Measurements from ENCODE around the gene MBP. TPM values are rescaled to one million over a fixed set of nuclear protein-coding genes. Genes with fewer than 3 reads are reported as not detected.

The MBP gene
- total and polyA plus RNA-seq, 2 of the 4 experiments (the other 2 are of a cell fraction), result 0.72 to 0.90 TPM

GRCh38 chr18:77001041-77001440, 131.5 kb downstream of the MBP start:
- ChIA-PET CTCF (interaction anchor here (0.5 to 3.1 kb wide), 10 partner anchors 10 to 210 kb away, joined by 3 to 28 read pairs (median 5); no protein-coding TSS in a partner anchor), POLR2A (ENCODE audit: unreplicated experiment) (no interaction called here)
- in situ Hi-C loops (cut with MboI; ENCODE audit: low sequenced_read_pairs), result loop anchor here (5.0 kb wide), 1 partner anchor 206 kb away; no protein-coding TSS in a partner anchor

More at GRCh38 chr18:77001041-77001440, 131.5 kb downstream of the MBP start:
- no peak overlapping the region for H3K4ac ChIP-seq (ENCODE audit: low read depth, low read length)
- intact Hi-C loops (cut with micrococcal nuclease) (loop anchor here (2.0 kb wide), 3 partner anchors 64 to 650 kb away; no protein-coding TSS in a partner anchor), dilution Hi-C loops (cut with HindIII; ENCODE audit: low sequenced_read_pairs, unreplicated experiment) (no loop called here)
- no peak overlapping the region for H3K4me3 ChIP-seq (ENCODE audit: insufficient read depth, low read depth, low read length)
- no peak overlapping the region for H3K4me2 ChIP-seq (ENCODE audit: low read depth, low read length)
- 0 out of 4 replicates have a peak overlapping the region, but pooled peaks of 1 of the 2 experiments have one; percentile 50 for H4K8ac ChIP-seq (ENCODE audit: low read depth in 2 of 2, low read length in 2 of 2)
- no peak overlapping the region for H3K23ac ChIP-seq (ENCODE audit: low read depth, low read length)
- no peaks in the 10 kb centered on the region for H3K36me3 ChIP-seq (ENCODE audit: control insufficient read depth, insufficient read depth, low read length)
- H4K91ac ChIP-seq (ENCODE audit: insufficient read depth, low read depth, low read length), result no peak overlapping the region; the same call in 1 of the 2 replicates
- no peak overlapping the region for H2AK5ac ChIP-seq (ENCODE audit: low read depth, low read length)
- no peak overlapping the region for H3K18ac ChIP-seq (ENCODE audit: low read depth, low read length)
- no peak overlapping the region for H2BK20ac ChIP-seq (ENCODE audit: low read depth, low read length)
- no peaks in the 10 kb centered on the region for H3K9me3 ChIP-seq (ENCODE audit: control insufficient read depth, insufficient read depth, low read length)
- no peak overlapping the region for H3K27ac ChIP-seq (ENCODE audit: insufficient read depth, low read length)
- no peak overlapping the region for H3K56ac ChIP-seq (ENCODE audit: extremely low read depth, insufficient read depth, low read length)
- no peak overlapping the region for H2BK5ac ChIP-seq (ENCODE audit: low read depth, low read length, poor library complexity, severe bottlenecking)
- H3K9me1 ChIP-seq (ENCODE audit: insufficient read depth, low read length), result no peaks in the 10 kb centered on the region
- peaks cover 2% of the 10 kb centered on the region; the same call in 1 of the 2 replicates for H3K4me1 ChIP-seq (ENCODE audit: control insufficient read depth, insufficient read depth, low read length)
- no peak for ATAC-seq (ENCODE audit: low read depth)
- no peak overlapping the region for H4K5ac ChIP-seq (ENCODE audit: low read depth, low read length)
- no peak overlapping the region for H2BK15ac ChIP-seq (ENCODE audit: low read depth, low read length)
- H4K20me1 ChIP-seq (ENCODE audit: insufficient read depth, low read length), result no peaks in the 10 kb centered on the region
- DNase-seq, result no peak
- H2AK9ac ChIP-seq (replicated peaks; ENCODE audit: low read depth, low read length, poor library complexity), result no peak overlapping the region
- no peak overlapping the region for H3K14ac ChIP-seq (replicated peaks; ENCODE audit: low read depth, low read length)
- no peaks in the 10 kb centered on the region for H3K79me1 ChIP-seq (ENCODE audit: low read depth in 1 of 2, low read length in 2 of 2)
- BruUV-seq (replicated peaks), result no TSS peak
- H3K9ac ChIP-seq (ENCODE audit: low read depth, low read length), result no peak overlapping the region
- TF ChIP-seq, protein P1, sequence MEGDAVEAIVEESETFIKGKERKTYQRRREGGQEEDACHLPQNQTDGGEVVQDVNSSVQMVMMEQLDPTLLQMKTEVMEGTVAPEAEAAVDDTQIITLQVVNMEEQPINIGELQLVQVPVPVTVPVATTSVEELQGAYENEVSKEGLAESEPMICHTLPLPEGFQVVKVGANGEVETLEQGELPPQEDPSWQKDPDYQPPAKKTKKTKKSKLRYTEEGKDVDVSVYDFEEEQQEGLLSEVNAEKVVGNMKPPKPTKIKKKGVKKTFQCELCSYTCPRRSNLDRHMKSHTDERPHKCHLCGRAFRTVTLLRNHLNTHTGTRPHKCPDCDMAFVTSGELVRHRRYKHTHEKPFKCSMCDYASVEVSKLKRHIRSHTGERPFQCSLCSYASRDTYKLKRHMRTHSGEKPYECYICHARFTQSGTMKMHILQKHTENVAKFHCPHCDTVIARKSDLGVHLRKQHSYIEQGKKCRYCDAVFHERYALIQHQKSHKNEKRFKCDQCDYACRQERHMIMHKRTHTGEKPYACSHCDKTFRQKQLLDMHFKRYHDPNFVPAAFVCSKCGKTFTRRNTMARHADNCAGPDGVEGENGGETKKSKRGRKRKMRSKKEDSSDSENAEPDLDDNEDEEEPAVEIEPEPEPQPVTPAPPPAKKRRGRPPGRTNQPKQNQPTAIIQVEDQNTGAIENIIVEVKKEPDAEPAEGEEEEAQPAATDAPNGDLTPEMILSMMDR (conservative IDR thresholded peaks at IDR 0.05; ENCODE audit: low read depth, low read length), result no peak
- TF ChIP-seq FOS (IDR thresholded peaks at IDR 0.05; ENCODE audit: low read depth, low read length) (no peak), SMC3 (IDR thresholded peaks at IDR 0.05; ENCODE audit: low read depth, low read length) (no peak), MAFK (IDR thresholded peaks at IDR 0.05; ENCODE audit: low read depth, low read length) (no peak), NFE2L2 (IDR thresholded peaks at IDR 0.05; ENCODE audit: low read depth, low read length) (no peak), RCOR1 (IDR thresholded peaks at IDR 0.05; ENCODE audit: insufficient replicate concordance, low read length) (no peak), POLR2A (IDR thresholded peaks at IDR 0.05; ENCODE audit: low read depth, low read length) (no peak), RAD21 (IDR thresholded peaks at IDR 0.05; ENCODE audit: low read length) (no peak), USF2 (IDR thresholded peaks at IDR 0.05; ENCODE audit: low read depth, low read length) (no peak), RFX5 (IDR thresholded peaks at IDR 0.05; ENCODE audit: low read depth, low read length) (no peak), CEBPB (IDR thresholded peaks at IDR 0.05; ENCODE audit: low read depth, low read length) (no peak), MXI1 (IDR thresholded peaks at IDR 0.05; ENCODE audit: borderline replicate concordance, low read depth, low read length) (no peak), MAZ (IDR thresholded peaks at IDR 0.05; ENCODE audit: borderline replicate concordance, low read depth, low read length) (no peak), CHD1 (IDR thresholded peaks at IDR 0.05; ENCODE audit: low read depth, low read length) (no peak), BHLHE40 (IDR thresholded peaks at IDR 0.05; ENCODE audit: low read depth, low read length) (no peak)
- TF ChIP-seq, protein P2, sequence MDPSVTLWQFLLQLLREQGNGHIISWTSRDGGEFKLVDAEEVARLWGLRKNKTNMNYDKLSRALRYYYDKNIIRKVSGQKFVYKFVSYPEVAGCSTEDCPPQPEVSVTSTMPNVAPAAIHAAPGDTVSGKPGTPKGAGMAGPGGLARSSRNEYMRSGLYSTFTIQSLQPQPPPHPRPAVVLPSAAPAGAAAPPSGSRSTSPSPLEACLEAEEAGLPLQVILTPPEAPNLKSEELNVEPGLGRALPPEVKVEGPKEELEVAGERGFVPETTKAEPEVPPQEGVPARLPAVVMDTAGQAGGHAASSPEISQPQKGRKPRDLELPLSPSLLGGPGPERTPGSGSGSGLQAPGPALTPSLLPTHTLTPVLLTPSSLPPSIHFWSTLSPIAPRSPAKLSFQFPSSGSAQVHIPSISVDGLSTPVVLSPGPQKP (IDR thresholded peaks at IDR 0.05; ENCODE audit: borderline replicate concordance, low read depth, low read length), result no peak
- no peak overlapping the region for H2AFZ ChIP-seq (replicated peaks; ENCODE audit: low read length, poor library complexity)
- 100% methylated on average over 2 of the region's 19 CpGs; no CpG with 5 or more reads in 1 of the 2 experiments for WGBS, 2 experiments (ENCODE audit: extremely low coverage in 2 of 2, insufficient read length in 1 of 2)
- no peaks in the 10 kb centered on the region; the same call in 1 of the 2 replicates for H3K27me3 ChIP-seq (ENCODE audit: control insufficient read depth, insufficient read depth, low read length)
- H2BK120ac ChIP-seq (ENCODE audit: low read depth, low read length), result no peak overlapping the region

Data from IMR-90 (cell line).